ENCODE data around the gene HOXA3. TPM values are rescaled to one million over a fixed set of nuclear protein-coding genes. Genes with fewer than 3 reads are reported as not detected.

The HOXA3 gene
- polyA plus RNA-seq, 3 donors: not detected

GRCh38 chr7:27117887-27118491, 34.4 kb downstream of the HOXA3 start:
- intact Hi-C loops (cut with micrococcal nuclease): no loop called here
- WGBS (ENCODE audit: insufficient coverage): 89% methylated on average over 14 of the region's 19 CpGs
- H3K27ac Mint-ChIP-seq: no peak overlapping the region
- no peaks in the 10 kb centered on the region for H4K20me1 ChIP-seq (ENCODE audit: insufficient read depth, low read length)
- H3K27me3 ChIP-seq (ENCODE audit: control insufficient read depth in 2 of 2, insufficient read depth in 2 of 2, low read length in 2 of 2): no peaks in the 10 kb centered on the region
- peaks cover 5% of the 10 kb centered on the region for H3K4me1 Mint-ChIP-seq
- no peak for TF ChIP-seq CTCF (IDR thresholded peaks at IDR 0.05)
- H3K4me2 ChIP-seq (replicated peaks; ENCODE audit: extremely low read depth, low read length, poor library complexity, severe bottlenecking): no peak overlapping the region
- H3K36me3 Mint-ChIP-seq: no peaks in the 10 kb centered on the region
- H3K4me3 ChIP-seq (replicated peaks in 1 of 3; ENCODE audit: low read depth in 2 of 3, low read length in 3 of 3): no peak overlapping the region
- H3K27ac ChIP-seq (ENCODE audit: low read depth in 1 of 2, low read length in 2 of 2): no peak overlapping the region
- peaks cover 2 to 5% (median 3%) of the 10 kb centered on the region in 3 donors for H3K27me3 Mint-ChIP-seq (ENCODE audit: low read depth in 3 of 3)
- H3K36me3 ChIP-seq (replicated peaks in 1 of 2; ENCODE audit: control insufficient read depth in 1 of 2, insufficient read depth in 2 of 2, low read length in 2 of 2): no peaks in the 10 kb centered on the region
- H3K9me3 ChIP-seq (replicated peaks in 1 of 2; ENCODE audit: control insufficient read depth in 1 of 2, insufficient read depth in 1 of 2, low read length in 2 of 2): no peaks in the 10 kb centered on the region
- no peak overlapping the region for H3K4me3 Mint-ChIP-seq
- no peaks in the 10 kb centered on the region for H3K79me2 ChIP-seq (ENCODE audit: insufficient read depth, low read length)
- H3K4me1 ChIP-seq (ENCODE audit: control insufficient read depth in 1 of 2, insufficient read depth in 2 of 2, low read length in 2 of 2): no peaks in the 10 kb centered on the region
- no peak overlapping the region for H3K9ac ChIP-seq (ENCODE audit: insufficient read depth, low read length, poor library complexity, severe bottlenecking)
- no peak for DNase-seq
- no peak overlapping the region for H2AFZ ChIP-seq (ENCODE audit: insufficient read depth, low read depth, low read length, poor library complexity, severe bottlenecking)
- H3K9me3 Mint-ChIP-seq: peaks cover 0 to 6% (median 0%) of the 10 kb centered on the region in 7 donors

- Mint-ChIP-seq H3K9me3 (peaks cover 0 to 4% (median 0%) of the 10 kb centered on the region in 7 donors), H3K4me1 (peaks cover 2% of the 10 kb centered on the region), H3K36me3 (no peaks in the 10 kb centered on the region), H3K27ac (no peak overlapping the region), H3K4me3 (no peak overlapping the region), H3K27me3 (ENCODE audit: low read depth in 3 of 3) (peaks cover 2 to 5% (median 3%) of the 10 kb centered on the region in 3 donors)
- Histone ChIP-seq H3K9ac (ENCODE audit: insufficient read depth, low read length, poor library complexity, severe bottlenecking) (no peak overlapping the region), H3K27ac (ENCODE audit: low read depth in 1 of 2, low read length in 2 of 2) (no peak overlapping the region), H3K4me2 (replicated peaks; ENCODE audit: extremely low read depth, low read length, poor library complexity, severe bottlenecking) (no peak overlapping the region), H3K4me1 (ENCODE audit: control insufficient read depth in 1 of 2, insufficient read depth in 2 of 2, low read length in 2 of 2) (no peaks in the 10 kb centered on the region), H2AFZ (ENCODE audit: insufficient read depth, low read depth, low read length, poor library complexity, severe bottlenecking) (no peak overlapping the region), H4K20me1 (ENCODE audit: insufficient read depth, low read length) (no peaks in the 10 kb centered on the region), H3K79me2 (ENCODE audit: insufficient read depth, low read length) (no peaks in the 10 kb centered on the region), H3K36me3 (replicated peaks in 1 of 2; ENCODE audit: control insufficient read depth in 1 of 2, insufficient read depth in 2 of 2, low read length in 2 of 2) (no peaks in the 10 kb centered on the region), H3K4me3 (replicated peaks in 1 of 3; ENCODE audit: low read depth in 2 of 3, low read length in 3 of 3) (no peak overlapping the region), H3K27me3 (ENCODE audit: control insufficient read depth in 2 of 2, insufficient read depth in 2 of 2, low read length in 2 of 2) (no peaks in the 10 kb centered on the region), H3K9me3 (replicated peaks in 1 of 2; ENCODE audit: control insufficient read depth in 1 of 2, insufficient read depth in 1 of 2, low read length in 2 of 2) (no peaks in the 10 kb centered on the region)
- WGBS (ENCODE audit: insufficient coverage): 99% methylated on average over 10 of the region's 12 CpGs
- no peak for TF ChIP-seq CTCF (IDR thresholded peaks at IDR 0.05)
- no peak for DNase-seq
- intact Hi-C loops (cut with micrococcal nuclease): no loop called here
Observed at GRCh38 chr7:27116962-27117886, 35.2 kb downstream of the HOXA3 start.

All from CD14-positive monocyte (primary cell).